ENCODE results near the gene ABCA6. TPM values are rescaled to one million over a fixed set of nuclear protein-coding genes. Genes with fewer than 3 reads are reported as not detected.

The ABCA6 gene
- total and polyA plus RNA-seq, 3 experiments from 2014 or later, result 0.16 to 0.20 TPM; not detected in 1

DNA sequence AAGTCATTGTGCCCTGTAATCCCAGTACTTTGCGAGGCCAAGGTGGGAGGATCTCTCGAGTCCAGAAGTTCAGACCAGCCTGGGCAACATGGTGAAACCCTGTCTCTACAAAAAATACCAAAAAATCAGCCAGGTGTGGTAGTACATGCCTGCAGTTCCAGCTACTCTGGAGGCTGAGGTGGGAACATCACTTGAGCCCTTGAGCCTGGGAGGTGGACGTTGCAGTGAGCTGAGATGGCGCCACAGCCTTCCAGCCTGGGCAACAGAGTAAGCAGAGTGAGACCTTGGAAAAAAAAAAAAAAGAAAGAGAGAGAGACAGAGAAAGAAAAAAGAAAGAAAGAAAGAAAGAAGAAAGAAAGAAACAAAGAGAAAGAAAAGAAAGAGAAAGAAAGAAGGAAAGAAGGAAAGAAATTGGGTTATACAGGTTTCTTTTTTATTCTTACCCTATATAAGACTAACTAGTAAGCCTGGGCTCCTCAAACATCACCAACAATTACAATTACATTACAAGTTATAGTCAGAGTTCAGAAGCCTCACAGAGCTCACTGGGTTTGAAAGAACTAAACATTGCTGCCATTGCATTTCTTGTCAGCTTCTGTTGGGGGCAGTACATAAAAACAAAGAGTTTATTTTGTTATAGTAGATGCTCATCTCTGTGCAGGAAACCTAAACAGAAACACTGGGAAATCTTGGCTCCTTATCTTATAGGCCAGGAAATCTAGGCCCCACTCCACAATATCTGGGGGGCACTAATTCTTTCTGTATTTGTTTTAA lies 74.2 kb downstream of the ABCA6 start:
- no peak for DNase-seq
- no peaks in the 10 kb centered on the region for H3K36me3 ChIP-seq (ENCODE audit: insufficient read depth, low read length)
- H3K4me1 Mint-ChIP-seq, result peaks cover 21 to 42% (median 33%) of the 10 kb centered on the region in 3 donors
- H3K4me1 ChIP-seq (ENCODE audit: insufficient read depth, low read length), result no peaks in the 10 kb centered on the region
- CTCF ChIA-PET, result no interaction called here
- no peaks in the 10 kb centered on the region for H3K27me3 ChIP-seq (ENCODE audit: insufficient read depth, low read length, poor library complexity, severe bottlenecking)
- peak overlapping the region in 1 of 8 donors; percentile 71 for H3K27ac Mint-ChIP-seq
- POLR2A ChIA-PET, result no interaction called here
- no peaks in the 10 kb centered on the region for H3K9me3 ChIP-seq (ENCODE audit: low read length)
- H3K9me3 Mint-ChIP-seq, result peaks cover 3 to 15% (median 12%) of the 10 kb centered on the region in 5 donors
- H3K4me3 ChIP-seq (ENCODE audit: low read length), result no peak overlapping the region
- no peak overlapping the region for H3K4me3 Mint-ChIP-seq
- no peak overlapping the region for H3K27ac ChIP-seq (ENCODE audit: low read depth, low read length)
- H3K27me3 Mint-ChIP-seq, result peaks cover 2 to 24% of the 10 kb centered on the region in 2 donors
- peaks cover 0 to 13% (median 0%) of the 10 kb centered on the region in 3 donors for H3K36me3 Mint-ChIP-seq

DNA sequence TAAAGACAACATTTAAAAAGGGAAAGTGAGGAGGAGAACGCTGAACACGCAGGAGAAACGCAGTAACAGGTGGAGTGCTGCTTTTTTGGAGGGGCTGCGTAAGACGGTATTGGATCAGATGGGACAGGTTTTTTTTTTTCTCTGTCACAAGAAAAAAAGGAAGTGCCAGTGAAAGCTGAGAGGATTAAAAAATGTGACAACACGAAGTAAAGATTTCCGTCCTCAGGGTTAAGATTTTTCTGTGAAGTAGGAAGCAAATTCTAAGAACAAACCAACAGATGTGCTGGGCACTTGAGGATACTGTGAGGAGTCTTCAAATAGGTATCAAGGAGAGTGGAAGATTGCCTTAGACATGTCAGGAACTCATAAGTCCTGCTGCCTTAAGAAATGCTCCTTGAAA lies 75.2 kb downstream of the ABCA6 start:
- Histone ChIP-seq H3K27me3 (ENCODE audit: insufficient read depth, low read length, poor library complexity, severe bottlenecking) (no peaks in the 10 kb centered on the region), H3K4me3 (ENCODE audit: low read length) (no peak overlapping the region), H3K4me1 (ENCODE audit: insufficient read depth, low read length) (no peaks in the 10 kb centered on the region), H3K9me3 (ENCODE audit: low read length) (no peaks in the 10 kb centered on the region), H3K27ac (ENCODE audit: low read depth, low read length) (no peak overlapping the region), H3K36me3 (ENCODE audit: insufficient read depth, low read length) (no peaks in the 10 kb centered on the region)
- H3K4me3 Mint-ChIP-seq, result no peak overlapping the region
- H3K27ac Mint-ChIP-seq, result peak overlapping the region in 2 of 8 donors; percentile 10 to 35
- ChIA-PET POLR2A (no interaction called here), CTCF (no interaction called here)
- H3K36me3 Mint-ChIP-seq, result peaks cover 0 to 8% (median 0%) of the 10 kb centered on the region in 3 donors
- DNase-seq, result no peak
- peaks cover 21 to 37% (median 31%) of the 10 kb centered on the region in 3 donors for H3K4me1 Mint-ChIP-seq
- H3K27me3 Mint-ChIP-seq, result peaks cover 2 to 24% of the 10 kb centered on the region in 2 donors
- peaks cover 3 to 8% (median 5%) of the 10 kb centered on the region in 5 donors for H3K9me3 Mint-ChIP-seq

DNA sequence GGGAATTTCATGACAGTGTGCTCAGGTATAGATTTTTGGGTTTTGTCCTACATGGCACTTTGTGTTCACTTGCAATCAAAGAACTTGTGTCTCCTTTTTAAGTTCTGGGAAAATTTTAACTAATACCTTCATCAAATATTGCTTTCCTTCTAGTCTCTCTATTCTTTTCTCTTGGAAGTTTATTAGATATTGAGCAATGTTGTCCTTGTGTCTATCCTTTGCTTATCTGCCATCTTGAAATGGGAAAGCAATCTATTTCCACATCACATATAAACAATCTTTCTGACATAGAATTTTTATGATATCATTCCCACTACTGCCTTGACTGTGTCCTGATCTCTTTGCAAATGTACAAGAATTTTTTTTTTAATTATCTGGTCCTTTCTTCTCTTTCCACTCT lies 76.6 kb downstream of the ABCA6 start:
- no peaks in the 10 kb centered on the region for H3K4me1 ChIP-seq (ENCODE audit: insufficient read depth, low read length)
- POLR2A ChIA-PET, result no interaction called here
- peaks cover 0 to 5% (median 0%) of the 10 kb centered on the region in 3 donors for H3K36me3 Mint-ChIP-seq

DNA sequence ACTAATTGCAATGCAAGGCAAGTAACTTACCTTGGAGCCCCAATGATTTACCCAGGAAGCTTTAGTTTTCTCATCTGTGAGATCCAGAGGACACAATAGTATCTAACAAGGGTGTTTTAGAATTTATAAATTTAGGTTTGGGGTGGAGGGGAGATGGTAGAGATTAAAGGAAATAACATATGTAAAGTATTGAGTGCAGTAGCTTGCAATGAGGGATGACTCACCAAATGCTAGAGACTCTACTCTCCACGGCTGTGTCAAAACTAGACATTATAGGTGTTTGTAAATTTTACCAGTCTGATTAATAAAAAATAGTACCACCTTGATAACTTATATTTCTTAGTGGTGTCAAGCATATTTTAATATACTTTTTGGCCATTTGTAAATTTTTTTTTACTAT lies 77.2 kb downstream of the ABCA6 start:
- H3K36me3 Mint-ChIP-seq, result peaks cover 0 to 5% (median 0%) of the 10 kb centered on the region in 3 donors
- Histone ChIP-seq H3K27ac (ENCODE audit: low read depth, low read length) (no peak overlapping the region), H3K27me3 (ENCODE audit: insufficient read depth, low read length, poor library complexity, severe bottlenecking) (no peaks in the 10 kb centered on the region), H3K4me1 (ENCODE audit: insufficient read depth, low read length) (no peaks in the 10 kb centered on the region), H3K36me3 (ENCODE audit: insufficient read depth, low read length) (no peaks in the 10 kb centered on the region), H3K9me3 (ENCODE audit: low read length) (no peaks in the 10 kb centered on the region), H3K4me3 (ENCODE audit: low read length) (no peak overlapping the region)
- ChIA-PET CTCF (no interaction called here), POLR2A (no interaction called here)
- H3K27ac Mint-ChIP-seq, result no peak overlapping the region
- no peak overlapping the region for H3K4me3 Mint-ChIP-seq
- H3K27me3 Mint-ChIP-seq, result peaks cover 2 to 24% of the 10 kb centered on the region in 2 donors
- H3K4me1 Mint-ChIP-seq, result peaks cover 13 to 27% (median 19%) of the 10 kb centered on the region in 3 donors
- DNase-seq, result no peak
- H3K9me3 Mint-ChIP-seq, result peaks cover 0 to 8% (median 0%) of the 10 kb centered on the region in 5 donors

More for the DNA sequence above, 76.6 kb downstream of the ABCA6 start:
- H3K27me3 Mint-ChIP-seq, result peaks cover 2 to 24% of the 10 kb centered on the region in 2 donors
- CTCF ChIA-PET, result no interaction called here
- Histone ChIP-seq H3K27me3 (ENCODE audit: insufficient read depth, low read length, poor library complexity, severe bottlenecking) (no peaks in the 10 kb centered on the region), H3K36me3 (ENCODE audit: insufficient read depth, low read length) (no peaks in the 10 kb centered on the region), H3K9me3 (ENCODE audit: low read length) (no peaks in the 10 kb centered on the region), H3K4me3 (ENCODE audit: low read length) (no peak overlapping the region), H3K27ac (ENCODE audit: low read depth, low read length) (no peak overlapping the region)
- no peak for DNase-seq
- H3K4me3 Mint-ChIP-seq, result no peak overlapping the region
- no peak overlapping the region for H3K27ac Mint-ChIP-seq
- H3K9me3 Mint-ChIP-seq, result peaks cover 0 to 8% (median 0%) of the 10 kb centered on the region in 5 donors
- peaks cover 13 to 27% (median 19%) of the 10 kb centered on the region in 3 donors for H3K4me1 Mint-ChIP-seq

DNA sequence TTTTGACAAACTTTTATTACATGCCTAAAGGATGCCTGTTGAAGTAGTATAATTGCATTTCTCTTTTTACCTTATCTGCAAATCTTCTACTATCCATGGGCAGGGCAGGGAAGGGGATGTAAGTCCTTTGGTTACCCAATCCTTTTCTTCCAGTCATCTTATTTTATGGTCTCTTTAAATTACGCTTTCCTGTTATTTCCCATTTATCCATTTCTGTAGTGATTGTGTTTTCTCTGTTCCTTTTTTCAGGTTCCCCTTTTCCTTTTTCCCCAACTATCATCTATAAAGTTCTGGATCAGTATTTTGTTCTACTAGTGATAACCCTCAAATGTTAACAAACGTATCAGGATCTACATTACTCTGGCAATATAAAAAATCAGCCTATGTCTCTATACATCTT lies 77.7 kb downstream of the ABCA6 start:
- ChIA-PET POLR2A (no interaction called here), CTCF (no interaction called here)
- peaks cover 13 to 23% (median 19%) of the 10 kb centered on the region in 3 donors for H3K4me1 Mint-ChIP-seq
- Histone ChIP-seq H3K36me3 (ENCODE audit: insufficient read depth, low read length) (no peaks in the 10 kb centered on the region), H3K4me1 (ENCODE audit: insufficient read depth, low read length) (no peaks in the 10 kb centered on the region), H3K9me3 (ENCODE audit: low read length) (no peaks in the 10 kb centered on the region), H3K27me3 (ENCODE audit: insufficient read depth, low read length, poor library complexity, severe bottlenecking) (no peaks in the 10 kb centered on the region), H3K4me3 (ENCODE audit: low read length) (no peak overlapping the region), H3K27ac (ENCODE audit: low read depth, low read length) (no peak overlapping the region)
- peaks cover 0 to 5% (median 0%) of the 10 kb centered on the region in 3 donors for H3K36me3 Mint-ChIP-seq
- DNase-seq, result no peak
- H3K27ac Mint-ChIP-seq, result no peak overlapping the region
- no peak overlapping the region for H3K4me3 Mint-ChIP-seq
- peaks cover 2 to 24% of the 10 kb centered on the region in 2 donors for H3K27me3 Mint-ChIP-seq
- peaks cover 0 to 8% (median 0%) of the 10 kb centered on the region in 5 donors for H3K9me3 Mint-ChIP-seq

DNA sequence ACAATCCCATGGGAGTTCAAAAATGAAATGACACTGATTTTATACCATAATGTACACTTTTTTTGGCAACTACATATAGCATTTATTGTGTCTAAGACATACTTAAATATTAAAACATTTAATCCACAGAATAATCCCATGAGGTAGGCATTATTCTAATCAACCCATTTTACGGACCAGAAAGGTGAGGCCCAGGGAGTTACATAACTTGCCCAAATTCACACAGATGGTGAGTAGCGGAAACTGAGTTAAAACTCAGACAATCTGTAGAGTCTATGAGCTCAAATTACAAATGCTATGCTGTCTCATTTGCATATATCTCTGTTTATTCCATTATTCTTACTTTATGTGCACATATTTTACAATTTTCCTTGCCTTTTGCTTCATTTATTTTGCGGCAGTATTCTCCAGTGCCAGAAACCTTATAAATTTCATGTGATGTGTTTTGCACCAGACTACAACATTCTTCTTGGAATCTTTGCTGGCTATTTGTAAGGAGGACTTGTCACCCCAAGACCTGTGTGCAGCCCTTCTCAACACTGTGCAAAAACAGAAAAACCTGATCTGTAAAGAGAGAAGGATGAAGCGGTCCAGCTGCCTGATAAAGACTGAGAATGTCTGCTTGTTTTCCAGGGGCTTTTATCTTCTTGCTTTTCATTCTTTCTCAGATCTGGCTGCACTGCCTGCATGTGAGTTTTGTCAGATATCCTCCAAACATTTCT lies 78.7 kb downstream of the ABCA6 start:
- H3K27ac Mint-ChIP-seq, result no peak overlapping the region
- peaks cover 0 to 5% (median 0%) of the 10 kb centered on the region in 3 donors for H3K36me3 Mint-ChIP-seq
- Histone ChIP-seq H3K36me3 (ENCODE audit: insufficient read depth, low read length) (no peaks in the 10 kb centered on the region), H3K9me3 (ENCODE audit: low read length) (no peaks in the 10 kb centered on the region), H3K27me3 (ENCODE audit: insufficient read depth, low read length, poor library complexity, severe bottlenecking) (no peaks in the 10 kb centered on the region), H3K27ac (ENCODE audit: low read depth, low read length) (no peak overlapping the region), H3K4me1 (ENCODE audit: insufficient read depth, low read length) (no peaks in the 10 kb centered on the region), H3K4me3 (ENCODE audit: low read length) (no peak overlapping the region)
- H3K27me3 Mint-ChIP-seq, result peaks cover 2 to 24% of the 10 kb centered on the region in 2 donors
- POLR2A ChIA-PET, result no interaction called here
- no peak overlapping the region for H3K4me3 Mint-ChIP-seq
- CTCF ChIA-PET, result no interaction called here
- no peak for DNase-seq
- H3K4me1 Mint-ChIP-seq, result peaks cover 12 to 21% (median 16%) of the 10 kb centered on the region in 3 donors
- H3K9me3 Mint-ChIP-seq, result peaks cover 0 to 9% (median 0%) of the 10 kb centered on the region in 5 donors

DNA sequence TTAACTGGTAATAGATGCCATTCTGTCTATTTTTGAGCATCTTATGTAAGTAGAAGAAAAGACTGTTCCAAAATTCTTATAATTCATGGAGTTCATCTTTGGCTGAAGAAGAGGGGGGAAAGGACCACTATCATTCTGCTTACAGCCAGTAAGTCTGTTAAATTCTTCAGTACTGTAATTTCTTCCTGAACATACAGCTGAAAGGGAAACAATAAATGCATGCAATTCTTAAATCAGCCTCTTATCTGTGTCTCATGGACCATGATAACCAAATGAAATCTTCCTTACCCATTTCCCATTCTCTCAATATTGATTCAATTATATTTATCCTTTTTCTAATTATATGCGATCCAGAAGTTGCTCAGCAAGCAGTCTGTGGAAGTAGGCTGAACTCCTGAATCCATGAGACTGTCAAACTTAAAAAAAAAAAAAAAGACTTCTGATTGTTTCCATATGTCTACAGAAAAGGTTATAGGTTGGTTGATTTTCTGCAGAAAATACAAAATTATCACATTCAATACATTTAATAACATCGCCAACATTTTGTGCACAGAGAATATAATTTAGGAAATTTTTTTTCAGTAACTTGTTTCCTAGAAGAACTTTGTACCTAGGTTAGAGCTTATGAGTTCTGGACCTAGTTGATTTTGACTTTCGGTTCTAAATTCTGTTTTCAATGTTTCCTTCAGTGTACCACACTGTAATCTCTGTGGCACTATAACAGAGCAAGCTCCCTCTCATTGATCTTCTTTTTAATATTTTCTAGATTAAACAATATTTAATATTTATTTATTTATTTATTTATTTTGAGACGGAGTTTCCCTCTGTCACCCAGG lies 79.8 kb downstream of the ABCA6 start:
- H3K27ac Mint-ChIP-seq, result no peak overlapping the region
- peaks cover 0 to 5% (median 0%) of the 10 kb centered on the region in 3 donors for H3K36me3 Mint-ChIP-seq

More for the DNA sequence above, 79.8 kb downstream of the ABCA6 start:
- Mint-ChIP-seq H3K4me1 (peaks cover 8 to 21% (median 13%) of the 10 kb centered on the region in 3 donors), H3K9me3 (peaks cover 0 to 9% (median under 1%) of the 10 kb centered on the region in 5 donors), H3K27me3 (peaks cover 2 to 24% of the 10 kb centered on the region in 2 donors), H3K4me3 (no peak overlapping the region)
- Histone ChIP-seq H3K27me3 (ENCODE audit: insufficient read depth, low read length, poor library complexity, severe bottlenecking) (no peaks in the 10 kb centered on the region), H3K9me3 (ENCODE audit: low read length) (no peaks in the 10 kb centered on the region), H3K36me3 (ENCODE audit: insufficient read depth, low read length) (no peaks in the 10 kb centered on the region), H3K27ac (ENCODE audit: low read depth, low read length) (no peak overlapping the region), H3K4me3 (ENCODE audit: low read length) (no peak overlapping the region), H3K4me1 (ENCODE audit: insufficient read depth, low read length) (no peaks in the 10 kb centered on the region)
- ChIA-PET POLR2A (no interaction called here), CTCF (no interaction called here)
- DNase-seq, result no peak
